Measurements from ENCODE around the gene LYPD4. TPM values are rescaled to one million over a fixed set of nuclear protein-coding genes. Genes with fewer than 3 reads are reported as not detected.

Gene LYPD4
- not detected for total RNA-seq
- polyA plus RNA-seq (ENCODE audit: insufficient read depth in 1 of 8, insufficient read length in 8 of 8, low replicate concordance in 1 of 8) = not detected
- long read RNA-seq, donor 1 = 0 reads
- long read RNA-seq, donor 2 = 0 reads
- long read RNA-seq, donor 3 = 0 reads
- long read RNA-seq, donor 4, partial matches to known transcripts = 2,049 of 3,164 reads
- long read RNA-seq, donor 4, other reads (novel, unspliced or antisense) = 1,115 of 3,164 reads
- long read RNA-seq, donor 5 = 0 reads
- long read RNA-seq, donor 6, partial matches to known transcripts = 9,235 of 9,356 reads
- long read RNA-seq, donor 6, other reads (novel, unspliced or antisense) = 121 of 9,356 reads
- long read RNA-seq, donor 7 = 0 reads
- long read RNA-seq, donor 8 = 0 reads
- long read RNA-seq, donor 9 = 0 reads
- long read RNA-seq, donor 10 = 0 reads
- long read RNA-seq, donor 11, partial matches to known transcripts = 4,616 of 4,659 reads
- long read RNA-seq, donor 11, other reads (novel, unspliced or antisense) = 43 of 4,659 reads

GRCh38 chr19:41844601-41845000, at the start of gene LYPD4:
Gene LYPD4 (minus strand): TSS chr19:41844683. CDS start chr19:41839285, 5,398 bp downstream.
- H3K27me3 ChIP-seq (ENCODE audit: control insufficient read depth, insufficient read depth, low read length) = no peaks in the 10 kb centered on the region
- no peaks in the 10 kb centered on the region for H3K36me3 ChIP-seq (ENCODE audit: control insufficient read depth, insufficient read depth, low read length)
- no peak within 1 kb of the TSS for H3K4me3 ChIP-seq (ENCODE audit: low read length)
- no peak for DNase-seq
- no peaks in the 10 kb centered on the region for H3K4me1 ChIP-seq (ENCODE audit: control insufficient read depth, insufficient read depth, low read length)
- no peaks in the 10 kb centered on the region for H3K9me3 ChIP-seq (replicated peaks; ENCODE audit: control insufficient read depth, low read depth, low read length)
- no peak within 1 kb of the TSS for H3K27ac ChIP-seq (ENCODE audit: low read length)
- WGBS (ENCODE audit: insufficient coverage) = 76% methylated on average over 30 of the region's 30 CpGs

- Histone ChIP-seq H3K36me3 (ENCODE audit: control insufficient read depth, insufficient read depth, low read length) (peaks cover 58% of the 10 kb centered on the region), H3K27ac (ENCODE audit: low read length) (no peak overlapping the region), H3K4me1 (ENCODE audit: control insufficient read depth, insufficient read depth, low read length) (no peaks in the 10 kb centered on the region), H3K4me3 (ENCODE audit: low read length) (no peak overlapping the region), H3K9me3 (replicated peaks; ENCODE audit: control insufficient read depth, low read depth, low read length) (no peaks in the 10 kb centered on the region), H3K27me3 (ENCODE audit: control insufficient read depth, insufficient read depth, low read length) (no peaks in the 10 kb centered on the region)
- 71% methylated on average over 5 of the region's 6 CpGs for WGBS (ENCODE audit: insufficient coverage)
- no peak for DNase-seq
Observed at GRCh38 chr19:41893899-41894298, 49.4 kb upstream of the LYPD4 start.

DNA sequence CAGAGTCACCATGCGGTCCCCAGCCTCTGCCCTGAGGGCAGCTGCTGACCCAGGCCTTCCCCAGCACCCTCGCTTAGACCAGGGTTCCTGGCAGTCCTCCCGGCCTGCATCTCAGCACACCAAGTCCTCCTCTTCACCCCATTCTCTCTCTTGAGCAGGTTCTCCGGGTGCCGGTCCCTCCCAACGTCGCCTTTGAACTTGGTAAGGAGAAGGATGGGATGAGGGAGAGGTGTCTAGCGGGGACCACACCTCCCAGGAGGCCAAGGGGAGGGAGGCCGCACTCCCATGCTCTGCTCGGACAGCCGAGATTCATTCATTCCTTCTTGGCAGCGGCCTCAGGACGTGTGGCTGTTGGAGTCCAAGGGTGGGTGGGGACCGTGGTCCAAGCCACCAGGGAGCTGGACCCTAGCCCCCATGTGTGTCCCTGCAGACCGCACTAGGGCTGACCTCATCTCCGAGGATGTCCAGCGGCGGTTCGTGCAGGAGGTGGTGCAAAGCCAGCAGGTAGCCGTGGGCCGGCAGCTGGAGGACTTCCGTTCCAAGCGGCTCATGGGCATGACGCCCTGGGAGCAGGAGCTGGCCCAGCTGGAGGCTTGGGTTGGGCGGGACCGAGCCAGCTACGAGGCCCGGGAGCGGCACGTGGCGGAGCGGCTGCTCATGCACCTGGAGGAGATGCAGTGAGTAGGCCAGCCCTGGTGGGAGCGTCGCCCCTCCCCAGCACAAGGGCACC, 47.9 kb upstream of the LYPD4 start:
- no peaks in the 10 kb centered on the region for H3K27me3 ChIP-seq (ENCODE audit: control insufficient read depth, insufficient read depth, low read length)
- no peak overlapping the region for H3K27ac ChIP-seq (ENCODE audit: low read length)
- DNase-seq = no peak
- 84% methylated on average over 21 of the region's 34 CpGs for WGBS (ENCODE audit: insufficient coverage)
- no peak overlapping the region for H3K4me3 ChIP-seq (ENCODE audit: low read length)
- no peaks in the 10 kb centered on the region for H3K9me3 ChIP-seq (replicated peaks; ENCODE audit: control insufficient read depth, low read depth, low read length)
- H3K4me1 ChIP-seq (ENCODE audit: control insufficient read depth, insufficient read depth, low read length) = peaks cover 5% of the 10 kb centered on the region
- peaks cover 50% of the 10 kb centered on the region for H3K36me3 ChIP-seq (ENCODE audit: control insufficient read depth, insufficient read depth, low read length)

DNA sequence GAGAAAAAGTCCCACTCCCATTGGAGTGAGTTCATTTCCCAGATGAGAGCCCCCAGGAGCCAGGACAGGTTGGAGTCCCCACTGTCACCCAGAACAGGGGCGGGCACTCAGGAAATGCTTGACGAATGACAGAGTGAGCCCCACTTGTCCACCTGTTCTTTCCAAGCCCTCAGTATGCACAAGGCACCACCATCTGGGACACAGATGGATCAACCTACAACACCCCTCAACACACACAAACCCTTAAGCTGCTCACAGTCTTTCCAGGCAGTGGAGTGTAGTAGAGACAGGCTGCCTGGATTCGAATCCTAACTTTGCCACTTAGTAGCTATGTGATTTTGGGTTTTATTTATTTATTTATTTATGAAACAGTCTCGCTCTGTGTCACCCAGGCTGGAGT, 46.5 kb upstream of the LYPD4 start:
- H3K27me3 ChIP-seq (ENCODE audit: control insufficient read depth, insufficient read depth, low read length) = no peaks in the 10 kb centered on the region
- no peak for DNase-seq
- H3K36me3 ChIP-seq (ENCODE audit: control insufficient read depth, insufficient read depth, low read length) = peaks cover 48% of the 10 kb centered on the region
- no peak overlapping the region for H3K4me3 ChIP-seq (ENCODE audit: low read length)
- H3K27ac ChIP-seq (ENCODE audit: low read length) = no peak overlapping the region
- no peaks in the 10 kb centered on the region for H3K9me3 ChIP-seq (replicated peaks; ENCODE audit: control insufficient read depth, low read depth, low read length)
- H3K4me1 ChIP-seq (ENCODE audit: control insufficient read depth, insufficient read depth, low read length) = peaks cover 12% of the 10 kb centered on the region
- WGBS (ENCODE audit: insufficient coverage) = 59% methylated on average over 2 of the region's 4 CpGs

DNA sequence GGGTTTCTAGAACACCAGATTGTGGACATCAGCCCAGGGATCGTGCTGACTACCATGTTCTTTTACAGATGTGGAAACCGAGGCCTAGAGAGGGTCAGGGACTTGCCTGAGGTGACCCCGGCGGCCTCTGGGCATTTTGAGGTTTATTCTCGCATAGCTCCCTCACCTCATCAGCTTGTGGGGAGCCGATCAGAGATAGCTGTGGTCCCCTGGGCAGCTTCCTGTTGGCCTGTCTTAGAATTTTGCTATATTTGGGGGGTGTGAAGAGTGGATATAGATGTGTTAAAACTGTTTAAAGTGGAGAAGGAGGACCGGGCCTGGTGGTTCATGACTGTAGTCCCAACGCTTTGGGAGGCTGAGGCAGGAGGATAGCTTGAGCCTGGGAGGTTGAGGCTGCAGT, 45.4 kb upstream of the LYPD4 start:
- Histone ChIP-seq H3K27ac (ENCODE audit: low read length) (no peak overlapping the region), H3K36me3 (ENCODE audit: control insufficient read depth, insufficient read depth, low read length) (peaks cover 39% of the 10 kb centered on the region), H3K4me1 (ENCODE audit: control insufficient read depth, insufficient read depth, low read length) (peaks cover 15% of the 10 kb centered on the region), H3K4me3 (ENCODE audit: low read length) (no peak overlapping the region), H3K27me3 (ENCODE audit: control insufficient read depth, insufficient read depth, low read length) (no peaks in the 10 kb centered on the region), H3K9me3 (replicated peaks; ENCODE audit: control insufficient read depth, low read depth, low read length) (no peaks in the 10 kb centered on the region)
- no peak for DNase-seq
- WGBS (ENCODE audit: insufficient coverage) = 97% methylated on average over 6 of the region's 8 CpGs

DNA sequence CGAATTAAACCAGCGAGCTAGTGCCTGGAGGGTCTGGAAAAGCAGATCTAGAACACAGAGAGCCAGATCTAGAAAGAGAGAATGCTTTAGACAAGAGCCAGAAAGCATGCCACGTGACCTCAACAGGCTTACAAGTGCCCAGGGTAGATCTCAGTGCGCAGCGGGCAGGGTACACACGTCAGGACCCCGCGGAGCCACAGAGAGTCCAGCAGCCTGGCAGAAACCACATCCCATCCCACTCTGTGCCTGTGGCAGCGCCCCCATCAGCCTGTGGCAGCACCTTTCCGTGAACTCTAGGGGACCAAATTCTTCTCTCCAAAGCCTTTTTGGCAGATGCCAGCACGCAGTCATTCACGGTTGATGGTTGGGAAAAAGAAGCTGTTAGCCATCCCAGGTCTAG, 44.4 kb upstream of the LYPD4 start:
- H3K36me3 ChIP-seq (ENCODE audit: control insufficient read depth, insufficient read depth, low read length) = peaks cover 30% of the 10 kb centered on the region
- H3K27me3 ChIP-seq (ENCODE audit: control insufficient read depth, insufficient read depth, low read length) = no peaks in the 10 kb centered on the region

DNA sequence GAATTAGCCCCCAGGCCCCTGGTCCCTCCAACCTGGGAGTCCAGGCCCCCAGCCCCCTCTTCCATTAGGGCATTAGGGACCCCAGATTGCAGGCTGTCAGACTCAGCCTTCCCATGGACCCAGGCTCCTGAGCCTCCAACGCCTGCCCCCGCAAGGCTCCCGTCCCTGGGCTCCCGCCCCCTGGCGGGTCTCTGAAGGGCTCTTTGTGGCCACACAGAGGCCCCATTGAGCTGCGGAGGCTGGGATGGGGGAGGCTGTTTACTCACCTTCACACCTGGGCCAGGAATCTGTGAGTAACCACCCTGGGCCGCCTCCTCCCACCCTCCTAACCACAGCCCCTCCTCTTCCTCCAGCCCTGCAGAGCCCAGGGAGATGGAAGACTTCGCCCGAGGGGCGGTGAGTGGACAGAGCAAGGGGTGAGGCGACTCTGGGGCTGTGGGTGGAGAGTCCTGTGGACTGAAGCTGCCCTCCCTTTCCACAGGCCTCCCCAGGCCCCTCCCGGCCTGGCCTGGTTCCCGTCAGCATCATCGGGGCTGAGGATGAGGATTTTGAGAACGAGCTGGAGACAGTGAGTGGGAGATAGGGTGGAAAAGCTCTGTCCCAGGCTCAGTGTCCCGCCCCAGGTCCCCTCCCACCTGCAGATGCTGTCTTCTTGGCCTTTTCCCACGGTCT, 43.4 kb upstream of the LYPD4 start:
- 14% methylated on average over 1 of the region's 17 CpGs for WGBS (ENCODE audit: insufficient coverage)
- peaks cover 26% of the 10 kb centered on the region for H3K4me1 ChIP-seq (ENCODE audit: control insufficient read depth, insufficient read depth, low read length)
- H3K9me3 ChIP-seq (replicated peaks; ENCODE audit: control insufficient read depth, low read depth, low read length) = no peaks in the 10 kb centered on the region
- no peak for DNase-seq
- H3K27me3 ChIP-seq (ENCODE audit: control insufficient read depth, insufficient read depth, low read length) = no peaks in the 10 kb centered on the region
- peaks cover 27% of the 10 kb centered on the region for H3K36me3 ChIP-seq (ENCODE audit: control insufficient read depth, insufficient read depth, low read length)
- no peak overlapping the region for H3K4me3 ChIP-seq (ENCODE audit: low read length)
- H3K27ac ChIP-seq (ENCODE audit: low read length) = no peak overlapping the region

More for the DNA sequence above, 44.4 kb upstream of the LYPD4 start:
- no peak overlapping the region for H3K4me3 ChIP-seq (ENCODE audit: low read length)
- DNase-seq = no peak
- H3K27ac ChIP-seq (ENCODE audit: low read length) = no peak overlapping the region
- 87% methylated on average over 10 of the region's 12 CpGs for WGBS (ENCODE audit: insufficient coverage)
- H3K4me1 ChIP-seq (ENCODE audit: control insufficient read depth, insufficient read depth, low read length) = peaks cover 20% of the 10 kb centered on the region
- no peaks in the 10 kb centered on the region for H3K9me3 ChIP-seq (replicated peaks; ENCODE audit: control insufficient read depth, low read depth, low read length)

DNA sequence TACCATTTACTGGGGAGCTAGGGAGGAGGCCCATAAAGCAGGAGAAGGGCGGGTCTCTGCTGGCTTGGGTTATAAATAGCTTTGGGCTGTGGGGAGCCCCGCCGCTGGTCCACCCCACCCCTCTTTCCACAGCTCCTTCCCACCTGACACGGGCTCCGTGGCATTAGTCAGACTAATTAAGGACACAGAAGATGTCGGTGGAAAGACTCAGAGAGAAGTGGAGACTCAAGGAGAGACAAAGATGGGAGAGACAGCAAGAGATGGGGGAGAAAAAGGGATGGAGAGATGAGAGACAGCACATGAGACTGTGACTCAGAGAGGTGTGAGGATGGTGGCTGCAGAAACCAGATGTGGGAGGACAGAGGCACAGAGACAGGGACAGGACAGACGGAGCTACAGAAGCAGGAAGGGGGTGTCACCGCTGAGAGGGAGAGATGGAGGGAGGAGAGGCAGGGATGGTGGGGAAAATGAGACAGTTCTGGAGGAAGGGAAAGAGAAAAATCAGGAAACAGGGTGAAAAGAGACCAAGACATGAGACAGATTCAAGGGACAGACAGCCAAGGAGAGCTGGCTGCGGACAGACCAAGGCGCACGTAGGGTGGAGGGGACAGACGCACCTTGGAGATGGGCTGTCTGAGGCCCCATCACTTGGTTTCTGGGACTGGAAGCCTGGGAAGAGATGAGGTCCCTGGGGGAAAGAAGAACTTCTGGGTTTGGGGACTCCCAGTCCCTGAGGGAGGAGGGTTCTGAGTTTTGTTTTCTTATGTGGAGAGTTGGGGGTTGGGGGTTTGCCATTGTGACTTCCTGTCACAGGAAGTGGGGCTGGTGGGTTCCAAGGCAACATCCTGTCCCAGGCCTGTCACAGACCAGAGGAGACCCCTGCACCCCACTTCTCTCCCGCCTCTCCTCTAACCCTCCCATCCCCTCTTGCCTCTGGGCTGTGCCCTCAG, 42.6 kb upstream of the LYPD4 start:
- Histone ChIP-seq H3K4me3 (ENCODE audit: low read length) (peak overlapping the region; percentile 3), H3K27ac (ENCODE audit: low read length) (no peak overlapping the region)
- 64% methylated on average over 8 of the region's 13 CpGs for WGBS (ENCODE audit: insufficient coverage)

More for the DNA sequence above, 42.6 kb upstream of the LYPD4 start:
- H3K36me3 ChIP-seq (ENCODE audit: control insufficient read depth, insufficient read depth, low read length) = peaks cover 19% of the 10 kb centered on the region
- no peaks in the 10 kb centered on the region for H3K9me3 ChIP-seq (replicated peaks; ENCODE audit: control insufficient read depth, low read depth, low read length)
- H3K4me1 ChIP-seq (ENCODE audit: control insufficient read depth, insufficient read depth, low read length) = peaks cover 29% of the 10 kb centered on the region
- no peak for DNase-seq
- no peaks in the 10 kb centered on the region for H3K27me3 ChIP-seq (ENCODE audit: control insufficient read depth, insufficient read depth, low read length)

All from muscle of leg (tissue), 16 donors.